ENCODE data around the gene MROH8. TPM values are rescaled to one million over a fixed set of nuclear protein-coding genes. Genes with fewer than 3 reads are reported as not detected.

The MROH8 gene
- total RNA-seq, 3 donors from 2014 or later (not counting 1 experiment from before 2014, with no cell fraction given): 1.7 to 3.2 (median 2.3) TPM

GRCh38 chr20:37161830-37162549 lies 17.4 kb downstream of the MROH8 start:
- WGBS (ENCODE audit: insufficient coverage): 75% methylated on average over 12 of the region's 12 CpGs
- H3K27me3 ChIP-seq (ENCODE audit: control insufficient read depth, insufficient read depth, low read length): no peaks in the 10 kb centered on the region
- ATAC-seq: no peak
- intact Hi-C loops (cut with micrococcal nuclease): no loop called here
- H3K4me3 ChIP-seq (ENCODE audit: low read length): no peak overlapping the region
- H3K36me3 ChIP-seq (ENCODE audit: control insufficient read depth, insufficient read depth, low read length): no peaks in the 10 kb centered on the region
- Mint-ChIP-seq H3K4me3 (no peak overlapping the region), H3K36me3 (no peaks in the 10 kb centered on the region), H3K27me3 (ENCODE audit: low read depth in 2 of 2) (no peaks in the 10 kb centered on the region), H3K9me3 (no peaks in the 10 kb centered on the region), H3K27ac (no peak overlapping the region), H3K4me1 (no peaks in the 10 kb centered on the region)
- TF ChIP-seq CTCF (IDR thresholded peaks at IDR 0.05): no peak
- no peaks in the 10 kb centered on the region for H3K4me1 ChIP-seq (ENCODE audit: control insufficient read depth, insufficient read depth, low read length)
- no peaks in the 10 kb centered on the region for H3K9me3 ChIP-seq (ENCODE audit: control insufficient read depth, insufficient read depth, low read length)
- no peak overlapping the region for H3K27ac ChIP-seq (ENCODE audit: low read length)
- no peak for DNase-seq

GRCh38 chr20:37160683-37161082 lies 18.7 kb downstream of the MROH8 start:
- no peaks in the 10 kb centered on the region for H3K9me3 Mint-ChIP-seq
- TF ChIP-seq CTCF (IDR thresholded peaks at IDR 0.05): no peak
- H3K36me3 ChIP-seq (ENCODE audit: control insufficient read depth, insufficient read depth, low read length): no peaks in the 10 kb centered on the region
- intact Hi-C loops (cut with micrococcal nuclease): no loop called here
- no peaks in the 10 kb centered on the region for H3K4me1 Mint-ChIP-seq
- no peak overlapping the region for H3K4me3 ChIP-seq (ENCODE audit: low read length)
- no peaks in the 10 kb centered on the region for H3K36me3 Mint-ChIP-seq
- H3K27ac Mint-ChIP-seq: no peak overlapping the region
- H3K4me1 ChIP-seq (ENCODE audit: control insufficient read depth, insufficient read depth, low read length): no peaks in the 10 kb centered on the region
- no peak overlapping the region for H3K27ac ChIP-seq (ENCODE audit: low read length)
- no peak overlapping the region for H3K4me3 Mint-ChIP-seq
- no peaks in the 10 kb centered on the region for H3K9me3 ChIP-seq (ENCODE audit: control insufficient read depth, insufficient read depth, low read length)
- H3K27me3 ChIP-seq (ENCODE audit: control insufficient read depth, insufficient read depth, low read length): no peaks in the 10 kb centered on the region
- no peaks in the 10 kb centered on the region for H3K27me3 Mint-ChIP-seq (ENCODE audit: low read depth in 2 of 2)
- no peak for ATAC-seq
- no peak for DNase-seq
- WGBS (ENCODE audit: insufficient coverage): 94% methylated on average over 10 of the region's 10 CpGs

GRCh38 chr20:37158248-37158647 lies 21.1 kb downstream of the MROH8 start:
- H3K36me3 ChIP-seq (ENCODE audit: control insufficient read depth, insufficient read depth, low read length): no peaks in the 10 kb centered on the region
- Mint-ChIP-seq H3K4me3 (no peak overlapping the region), H3K4me1 (no peaks in the 10 kb centered on the region), H3K27ac (no peak overlapping the region), H3K27me3 (ENCODE audit: low read depth in 2 of 2) (no peaks in the 10 kb centered on the region), H3K9me3 (no peaks in the 10 kb centered on the region), H3K36me3 (no peaks in the 10 kb centered on the region)
- no peak for TF ChIP-seq CTCF (IDR thresholded peaks at IDR 0.05)
- ATAC-seq (no peak), DNase-seq (no peak)
- H3K9me3 ChIP-seq (ENCODE audit: control insufficient read depth, insufficient read depth, low read length): no peaks in the 10 kb centered on the region
- 98% methylated on average over 4 of the region's 4 CpGs for WGBS (ENCODE audit: insufficient coverage)
- intact Hi-C loops (cut with micrococcal nuclease): no loop called here
- no peak overlapping the region for H3K4me3 ChIP-seq (ENCODE audit: low read length)
- H3K27ac ChIP-seq (ENCODE audit: low read length): no peak overlapping the region
- H3K4me1 ChIP-seq (ENCODE audit: control insufficient read depth, insufficient read depth, low read length): no peaks in the 10 kb centered on the region
- no peaks in the 10 kb centered on the region for H3K27me3 ChIP-seq (ENCODE audit: control insufficient read depth, insufficient read depth, low read length)

GRCh38 chr20:37155987-37156386 lies 23.4 kb downstream of the MROH8 start:
- Mint-ChIP-seq H3K4me1 (no peaks in the 10 kb centered on the region), H3K4me3 (no peak overlapping the region), H3K27me3 (ENCODE audit: low read depth in 2 of 2) (no peaks in the 10 kb centered on the region), H3K27ac (no peak overlapping the region), H3K9me3 (no peaks in the 10 kb centered on the region), H3K36me3 (no peaks in the 10 kb centered on the region)
- Histone ChIP-seq H3K9me3 (ENCODE audit: control insufficient read depth, insufficient read depth, low read length) (no peaks in the 10 kb centered on the region), H3K27me3 (ENCODE audit: control insufficient read depth, insufficient read depth, low read length) (no peaks in the 10 kb centered on the region), H3K4me1 (ENCODE audit: control insufficient read depth, insufficient read depth, low read length) (no peaks in the 10 kb centered on the region), H3K27ac (ENCODE audit: low read length) (no peak overlapping the region), H3K4me3 (ENCODE audit: low read length) (no peak overlapping the region), H3K36me3 (ENCODE audit: control insufficient read depth, insufficient read depth, low read length) (no peaks in the 10 kb centered on the region)
- DNase-seq (no peak), ATAC-seq (no peak)
- WGBS (ENCODE audit: insufficient coverage): 96% methylated on average over 9 of the region's 9 CpGs
- TF ChIP-seq CTCF (IDR thresholded peaks at IDR 0.05): no peak
- intact Hi-C loops (cut with micrococcal nuclease): no loop called here

Measured in natural killer cell (primary cell).